IMR-90 (cell line): ENCODE results near the gene SCRN2. TPM values are rescaled to one million over a fixed set of nuclear protein-coding genes. Genes with fewer than 3 reads are reported as not detected.
A peak's percentile ranks its signal among the peaks of the same experiment; 100 is the strongest.

Experiments used
- ATAC-seq: fragments of 200-7000 bp; cut with Tn5 transposase; 2 replicates; pipeline ENCODE4 v1.9.1; 2020; ENCODE audit warnings: low read depth, mild to moderate bottlenecking, moderate library complexity
- BruUV-seq: library from RNA; stranded (reverse); fragments of 400-500 nt; replicated peaks from 2 replicates; lab custom pipeline; 2021; lab: Mats Ljungman, UMichigan
- CTCF ChIA-PET: fragments of 300-600 bp; formaldehyde crosslinking; extraction: SDS; loops from one replicate; lab custom pipeline; 2021; ENCODE audit warnings: antibody characterized with exemption; lab: Yijun Ruan, JAX
- POLR2A ChIA-PET: fragments of 300-600 bp; sonication (Branson Sonifier 250); formaldehyde crosslinking; loops from one replicate; lab custom pipeline; 2022; ENCODE audit warnings: antibody characterized with exemption; ENCODE audit not compliant: unreplicated experiment; lab: Charles Lee
- DNase-seq: peaks from one replicate; pipeline ENCODE4 v3.0.0; 2013
- H2AFZ ChIP-seq: replicated peaks from 2 replicates; pipeline ENCODE3; 2013; ENCODE audit warnings: low read length, mild to moderate bottlenecking; ENCODE audit not compliant: poor library complexity
- H2AK5ac ChIP-seq: 2 replicates; pipeline ENCODE4 v1.6.1; 2013; ENCODE audit warnings: low read depth, low read length, inconsistent platforms
- H2AK9ac ChIP-seq: replicated peaks from 2 replicates; pipeline ENCODE3; 2013; ENCODE audit warnings: mild to moderate bottlenecking, low read depth, low read length, moderate library complexity; ENCODE audit not compliant: poor library complexity
- H2BK120ac ChIP-seq: 2 replicates; pipeline ENCODE4 v1.6.1; 2013; ENCODE audit warnings: low read depth, low read length, inconsistent platforms
- H2BK15ac ChIP-seq: 3 replicates; pipeline ENCODE4 v1.6.1; 2013; ENCODE audit warnings: low read depth, low read length, inconsistent platforms
- H2BK20ac ChIP-seq: 2 replicates; pipeline ENCODE4 v1.6.1; 2013; ENCODE audit warnings: low read depth, mild to moderate bottlenecking, inconsistent platforms, low read length, moderate library complexity
- H2BK5ac ChIP-seq: 2 replicates; pipeline ENCODE4 v1.6.1; 2013; ENCODE audit warnings: mild to moderate bottlenecking, low read depth, low read length, inconsistent platforms; ENCODE audit not compliant: poor library complexity, severe bottlenecking
- H3K14ac ChIP-seq: replicated peaks from 2 replicates; pipeline ENCODE4 v1.6.1; 2013; ENCODE audit warnings: low read depth, low read length, inconsistent platforms
- H3K18ac ChIP-seq: 2 replicates; pipeline ENCODE4 v1.6.1; 2013; ENCODE audit warnings: low read depth, low read length, control low read depth
- H3K23ac ChIP-seq: 2 replicates; pipeline ENCODE4 v1.6.1; 2013; ENCODE audit warnings: low read depth, low read length, inconsistent platforms
- H3K27ac ChIP-seq: 2 replicates; pipeline ENCODE4 v1.5.1; 2013; ENCODE audit warnings: mild to moderate bottlenecking, control low read depth, low read length; ENCODE audit not compliant: insufficient read depth
- H3K27me3 ChIP-seq: 2 replicates; pipeline ENCODE4 v1.6.1; 2013; ENCODE audit warnings: low read length; ENCODE audit not compliant: control insufficient read depth, insufficient read depth
- H3K36me3 ChIP-seq: 2 replicates; pipeline ENCODE4 v1.6.1; 2013; ENCODE audit warnings: low read length, mixed read lengths; ENCODE audit not compliant: control insufficient read depth, insufficient read depth
- H3K4ac ChIP-seq: 2 replicates; pipeline ENCODE4 v1.6.1; 2013; ENCODE audit warnings: low read depth, low read length, inconsistent platforms
- H3K4me1 ChIP-seq: 2 replicates; pipeline ENCODE4 v1.6.1; 2013; ENCODE audit warnings: low read length, mixed read lengths; ENCODE audit not compliant: control insufficient read depth, insufficient read depth
- H3K4me2 ChIP-seq: 2 replicates; pipeline ENCODE4 v1.6.1; 2013; ENCODE audit warnings: low read depth, mild to moderate bottlenecking, control low read depth, low read length, moderate library complexity
- H3K4me3 ChIP-seq: 2 replicates; pipeline ENCODE4 v1.5.1; 2013; ENCODE audit warnings: low read depth, mild to moderate bottlenecking, control low read depth, low read length, moderate library complexity; ENCODE audit not compliant: insufficient read depth
- H3K56ac ChIP-seq: 2 replicates; pipeline ENCODE4 v1.6.1; 2013; ENCODE audit warnings: low read length, inconsistent platforms; ENCODE audit not compliant: insufficient read depth; ENCODE audit errors: extremely low read depth
- H3K79me1 ChIP-seq, 2 experiments: 2 replicates each; pipeline ENCODE4 v1.6.1; 2013; ENCODE audit warnings: low read length in 2 of 2, inconsistent platforms in 1 of 2, low read depth in 1 of 2
- H3K9ac ChIP-seq: 2 replicates; pipeline ENCODE4 v1.6.1; 2013; ENCODE audit warnings: low read depth, low read length, control low read depth
- H3K9me1 ChIP-seq: 2 replicates; pipeline ENCODE4 v1.6.1; 2013; ENCODE audit warnings: low read length, inconsistent platforms; ENCODE audit not compliant: insufficient read depth
- H3K9me3 ChIP-seq: 2 replicates; pipeline ENCODE4 v1.6.1; 2013; ENCODE audit warnings: low read length; ENCODE audit not compliant: control insufficient read depth, insufficient read depth
- H4K20me1 ChIP-seq: 2 replicates; pipeline ENCODE4 v1.6.1; 2013; ENCODE audit warnings: low read length, inconsistent platforms; ENCODE audit not compliant: insufficient read depth
- H4K5ac ChIP-seq: 2 replicates; pipeline ENCODE4 v1.6.1; 2013; ENCODE audit warnings: mild to moderate bottlenecking, low read depth, low read length, control low read depth
- H4K8ac ChIP-seq, 2 experiments: 2 replicates each; pipeline ENCODE4 v1.6.1; 2013; ENCODE audit warnings: low read depth in 2 of 2, low read length in 2 of 2, control low read depth in 1 of 2, inconsistent platforms in 1 of 2
- H4K91ac ChIP-seq: 2 replicates; pipeline ENCODE4 v1.6.1; 2013; ENCODE audit warnings: low read depth, low read length, inconsistent platforms; ENCODE audit not compliant: insufficient read depth
- BHLHE40 ChIP-seq: fragments of 150-350 bp; IDR thresholded peaks from 2 replicates; pipeline ENCODE4 v1.6.1; 2016; ENCODE audit warnings: mild to moderate bottlenecking, low read depth, low read length
- CEBPB ChIP-seq: IDR thresholded peaks from 2 replicates; pipeline ENCODE4 v1.6.1; 2012; ENCODE audit warnings: low read depth, low read length, improper control_type of control experiment
- MAFK ChIP-seq: IDR thresholded peaks from 2 replicates; pipeline ENCODE4 v1.6.1; 2012; ENCODE audit warnings: low read depth, low read length, improper control_type of control experiment
- MAZ ChIP-seq: IDR thresholded peaks from 2 replicates; pipeline ENCODE4 v1.6.1; 2012; ENCODE audit warnings: low read depth, mild to moderate bottlenecking, low read length, improper control_type of control experiment, moderate library complexity, borderline replicate concordance
- MXI1 ChIP-seq: IDR thresholded peaks from 2 replicates; pipeline ENCODE4 v1.6.1; 2012; ENCODE audit warnings: low read depth, mild to moderate bottlenecking, low read length, moderate library complexity, borderline replicate concordance
- NFE2L2 ChIP-seq: fragments of 150-350 bp; IDR thresholded peaks from 2 replicates; pipeline ENCODE4 v1.6.1; 2016; ENCODE audit warnings: low read depth, mild to moderate bottlenecking, low read length
- POLR2A ChIP-seq: IDR thresholded peaks from 2 replicates; pipeline ENCODE4 v1.6.1; 2012; ENCODE audit warnings: mild to moderate bottlenecking, low read depth, low read length
- RAD21 ChIP-seq: IDR thresholded peaks from 2 replicates; pipeline ENCODE4 v1.6.1; 2012; ENCODE audit warnings: low read length, improper control_type of control experiment
- RCOR1 ChIP-seq: IDR thresholded peaks from 2 replicates; pipeline ENCODE4 v1.6.1; 2012; ENCODE audit warnings: mild to moderate bottlenecking, low read length, improper control_type of control experiment; ENCODE audit not compliant: insufficient replicate concordance
- SMC3 ChIP-seq: fragments of 150-350 bp; IDR thresholded peaks from 2 replicates; pipeline ENCODE4 v1.6.1; 2016; ENCODE audit warnings: low read depth, mild to moderate bottlenecking, antibody characterized with exemption, low read length, moderate library complexity
- WGBS, 2 experiments: methylation state at CpG; one replicate each; pipeline versions ENCODE4 v1.1.5 to v1.1.7; 2013; ENCODE audit warnings: missing lambda C conversion rate in 2 of 2; ENCODE audit not compliant: insufficient read length in 1 of 2; ENCODE audit errors: extremely low coverage in 2 of 2; 5-methylcytosine and 5-hydroxymethylcytosine counted together
- dilution Hi-C: fragments of 300-500 bp; cut with HindIII; formaldehyde crosslinking; loops from one replicate; pipeline ENCODE4 v1.14.3; 2018; ENCODE audit warnings: low sequenced_read_pairs; ENCODE audit not compliant: unreplicated experiment
- in situ Hi-C: fragments of 300-500 bp; cut with MboI; formaldehyde crosslinking; loops from 3 replicates; pipeline ENCODE4 v1.14.3; 2019; ENCODE audit warnings: low sequenced_read_pairs, inconsistent platforms, mixed read lengths
- intact Hi-C: fragments of 100-400 bp; cut with micrococcal nuclease; formaldehyde crosslinking; loops from 2 replicates; pipeline ENCODE4 v1.10.0; 2022
- polyA plus RNA-seq, 3 experiments: library from polyadenylated mRNA; depleted of rRNA; stranded (reverse); fragments of >200 nt; gene quantifications; 2 replicates each; pipeline ENCODE4 v1.2.3, GENCODE V29; 2012; ENCODE audit warnings: low replicate concordance in 1 of 3
- total RNA-seq: library from RNA; depleted of rRNA; stranded (reverse); fragments of >200 nt; gene quantifications from 2 replicates; pipeline ENCODE4 v1.2.3, GENCODE V29; 2012
- TF ChIP-seq, protein P1 (sequence below): fragments of 150-350 bp; IDR thresholded peaks from 2 replicates; pipeline ENCODE4 v1.6.1; 2016; ENCODE audit warnings: low read depth, mild to moderate bottlenecking, low read length, moderate library complexity, borderline replicate concordance
- TF ChIP-seq, protein P2 (sequence below): fragments of 150-350 bp; IDR thresholded peaks from 2 replicates; pipeline ENCODE4 v1.6.1; 2017; ENCODE audit warnings: mild to moderate bottlenecking, antibody characterized with exemption, low read length, low read depth

SCRN2 gene
- total and polyA plus RNA-seq, 2 of the 4 experiments (the other 2 are of a cell fraction) = 17.2 to 31.0 TPM

DNA sequence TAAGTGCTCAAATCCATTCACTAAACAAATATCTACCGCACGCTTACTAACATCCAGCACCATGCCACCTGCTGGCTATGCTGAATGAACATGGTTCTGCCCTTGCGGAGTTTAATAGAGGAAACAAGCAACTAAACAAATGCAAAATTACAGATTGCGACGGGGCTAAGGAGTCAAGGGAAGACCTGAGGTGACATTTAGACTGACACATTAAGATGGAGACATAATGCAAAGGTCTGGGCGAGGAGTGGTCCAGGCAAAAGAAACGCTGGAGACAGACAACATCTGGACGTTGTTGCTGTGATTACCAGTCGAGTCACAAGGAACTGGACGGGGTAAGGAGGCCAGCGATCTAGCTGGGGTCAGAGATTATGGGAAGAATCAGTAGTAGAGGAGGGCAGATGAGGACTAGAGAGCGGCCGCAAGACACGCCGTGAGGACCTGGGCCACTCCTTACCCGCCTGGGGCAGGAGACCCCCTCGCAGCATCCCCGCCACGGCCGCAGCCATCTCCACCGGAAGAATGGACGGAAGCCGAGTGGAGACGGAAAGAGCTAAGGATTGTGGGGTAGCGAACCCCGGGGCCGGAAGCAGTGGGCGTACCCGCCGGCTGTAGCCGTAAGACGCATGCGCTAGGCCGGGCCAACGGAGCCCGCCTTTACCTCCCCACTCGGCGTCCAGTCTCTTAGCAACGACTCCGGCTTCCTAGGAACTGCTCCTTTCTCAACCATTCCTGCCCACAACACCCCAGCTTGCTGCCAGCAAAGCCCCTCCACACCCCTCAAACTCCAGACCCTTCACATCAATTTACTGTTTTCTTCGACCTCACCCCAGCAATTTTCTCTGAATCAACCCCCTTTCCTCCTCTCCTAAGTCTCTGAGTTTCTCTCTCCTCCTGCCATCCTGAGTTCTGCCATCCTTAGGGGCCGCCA, 9.8 kb downstream of the SCRN2 start, which contains the start of the genes LRRC46 and MRPL10:
LRRC46 (plus strand) TSS at position 668 of the 931 bp plus-strand sequence. CDS start 320 bp downstream, outside the sequence.
MRPL10 (minus strand) TSS at position 539 of the 931 bp plus-strand sequence; CDS start at position 509, 30 bp downstream.
- Histone ChIP-seq H2BK20ac (no peak within 1 kb of the TSS), H3K4me2 (peak within 1 kb of the TSS; percentile 96), H3K56ac (peak within 1 kb of the TSS; percentile 51), H4K5ac (peak within 1 kb of the TSS; percentile 92), H3K14ac (peak within 1 kb of the TSS; percentile 86), H2AFZ (peak within 1 kb of the TSS; percentile 92), H3K9ac (peak within 1 kb of the TSS; percentile 83), H3K27ac (peak within 1 kb of the TSS; percentile 80), H3K9me3 (no peaks in the 10 kb centered on the region), H2BK120ac (peak within 1 kb of the TSS; percentile 26; the same call in 1 of the 2 replicates), H4K91ac (peak within 1 kb of the TSS; percentile 45; the same call in 1 of the 2 replicates), H2BK15ac (no peak within 1 kb of the TSS), H2AK9ac (peak within 1 kb of the TSS; percentile 6), H3K23ac (peak within 1 kb of the TSS; percentile 46), H3K18ac (peak within 1 kb of the TSS; percentile 60), H3K4me1 (peaks cover 6% of the 10 kb centered on the region), H4K8ac (peak within 1 kb of the TSS; percentile 87 to 97), H4K20me1 (peaks cover 3% of the 10 kb centered on the region; the same call in 1 of the 2 replicates), H3K27me3 (no peaks in the 10 kb centered on the region), H3K36me3 (peaks cover 19% of the 10 kb centered on the region), H2BK5ac (peak within 1 kb of the TSS; percentile 37), H3K4ac (peak within 1 kb of the TSS; percentile 84), H3K4me3 (peak within 1 kb of the TSS; percentile 84), H3K9me1 (peaks cover 13% of the 10 kb centered on the region), H3K79me1 (peaks cover 17 to 28% of the 10 kb centered on the region in 2 experiments), H2AK5ac (peak within 1 kb of the TSS; percentile 88)
- CTCF ChIA-PET = interaction anchor here (0.5 to 1.2 kb wide), 3 partner anchors 8 to 170 kb away, joined by 3 to 7 read pairs (median 3); no protein-coding TSS in a partner anchor
- dilution Hi-C loops (no loop called here), in situ Hi-C loops (no loop called here), intact Hi-C loops (no loop called here)
- DNase-seq = peak; percentile 90
- TSS peak; percentile 83 for BruUV-seq
- WGBS, 2 experiments = 1% methylated on average over 23 of the region's 42 CpGs; no CpG with 5 or more reads in 1 of the 2 experiments
- peak; percentile 95 for ATAC-seq
- POLR2A ChIA-PET = interaction anchor here (0.5 to 1.0 kb wide), 5 partner anchors 10 to 719 kb away, joined by 3 to 7 read pairs (median 4); partner anchors contain the start of gene OSBPL7
- TF ChIP-seq NFE2L2 (no peak), SMC3 (peak; percentile 50; the same call in 1 of the 2 replicates), BHLHE40 (no peak), RCOR1 (no peak), RAD21 (0 out of 2 replicates have a peak, but pooled peaks have one; percentile 8), MAFK (no peak), CEBPB (no peak), MXI1 (peak; percentile 74), MAZ (peak; percentile 51; the same call in 1 of the 2 replicates), POLR2A (peak; percentile 93)
- TF ChIP-seq, protein P1, sequence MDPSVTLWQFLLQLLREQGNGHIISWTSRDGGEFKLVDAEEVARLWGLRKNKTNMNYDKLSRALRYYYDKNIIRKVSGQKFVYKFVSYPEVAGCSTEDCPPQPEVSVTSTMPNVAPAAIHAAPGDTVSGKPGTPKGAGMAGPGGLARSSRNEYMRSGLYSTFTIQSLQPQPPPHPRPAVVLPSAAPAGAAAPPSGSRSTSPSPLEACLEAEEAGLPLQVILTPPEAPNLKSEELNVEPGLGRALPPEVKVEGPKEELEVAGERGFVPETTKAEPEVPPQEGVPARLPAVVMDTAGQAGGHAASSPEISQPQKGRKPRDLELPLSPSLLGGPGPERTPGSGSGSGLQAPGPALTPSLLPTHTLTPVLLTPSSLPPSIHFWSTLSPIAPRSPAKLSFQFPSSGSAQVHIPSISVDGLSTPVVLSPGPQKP = no peak
- TF ChIP-seq, protein P2, sequence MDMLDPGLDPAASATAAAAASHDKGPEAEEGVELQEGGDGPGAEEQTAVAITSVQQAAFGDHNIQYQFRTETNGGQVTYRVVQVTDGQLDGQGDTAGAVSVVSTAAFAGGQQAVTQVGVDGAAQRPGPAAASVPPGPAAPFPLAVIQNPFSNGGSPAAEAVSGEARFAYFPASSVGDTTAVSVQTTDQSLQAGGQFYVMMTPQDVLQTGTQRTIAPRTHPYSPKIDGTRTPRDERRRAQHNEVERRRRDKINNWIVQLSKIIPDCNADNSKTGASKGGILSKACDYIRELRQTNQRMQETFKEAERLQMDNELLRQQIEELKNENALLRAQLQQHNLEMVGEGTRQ = no peak
